Neuron (in vitro differentiated cells): Measurements from ENCODE around the gene SAFB2.

Experiments used
- H2AFZ ChIP-seq: one replicate; pipeline ENCODE4 v1.6.1; 2013; ENCODE audit warnings: low read depth, mild to moderate bottlenecking, inconsistent platforms, low read length, moderate library complexity
- H3K27me3 ChIP-seq: one replicate; pipeline ENCODE4 v1.6.1; 2013; ENCODE audit warnings: low read length; ENCODE audit not compliant: insufficient read depth
- H3K36me3 ChIP-seq: one replicate; pipeline ENCODE4 v1.6.1; 2013; ENCODE audit warnings: low read length; ENCODE audit not compliant: insufficient read depth
- H3K4me1 ChIP-seq: one replicate; pipeline ENCODE4 v1.6.1; 2013; ENCODE audit warnings: low read length; ENCODE audit not compliant: insufficient read depth
- H3K4me3 ChIP-seq: 2 replicates; pipeline ENCODE4 v1.5.1; 2013; ENCODE audit warnings: mild to moderate bottlenecking, low read length, moderate library complexity
- H3K9me3 ChIP-seq: one replicate; pipeline ENCODE4 v1.6.1; 2013; ENCODE audit warnings: low read length

SAFB2 gene

DNA sequence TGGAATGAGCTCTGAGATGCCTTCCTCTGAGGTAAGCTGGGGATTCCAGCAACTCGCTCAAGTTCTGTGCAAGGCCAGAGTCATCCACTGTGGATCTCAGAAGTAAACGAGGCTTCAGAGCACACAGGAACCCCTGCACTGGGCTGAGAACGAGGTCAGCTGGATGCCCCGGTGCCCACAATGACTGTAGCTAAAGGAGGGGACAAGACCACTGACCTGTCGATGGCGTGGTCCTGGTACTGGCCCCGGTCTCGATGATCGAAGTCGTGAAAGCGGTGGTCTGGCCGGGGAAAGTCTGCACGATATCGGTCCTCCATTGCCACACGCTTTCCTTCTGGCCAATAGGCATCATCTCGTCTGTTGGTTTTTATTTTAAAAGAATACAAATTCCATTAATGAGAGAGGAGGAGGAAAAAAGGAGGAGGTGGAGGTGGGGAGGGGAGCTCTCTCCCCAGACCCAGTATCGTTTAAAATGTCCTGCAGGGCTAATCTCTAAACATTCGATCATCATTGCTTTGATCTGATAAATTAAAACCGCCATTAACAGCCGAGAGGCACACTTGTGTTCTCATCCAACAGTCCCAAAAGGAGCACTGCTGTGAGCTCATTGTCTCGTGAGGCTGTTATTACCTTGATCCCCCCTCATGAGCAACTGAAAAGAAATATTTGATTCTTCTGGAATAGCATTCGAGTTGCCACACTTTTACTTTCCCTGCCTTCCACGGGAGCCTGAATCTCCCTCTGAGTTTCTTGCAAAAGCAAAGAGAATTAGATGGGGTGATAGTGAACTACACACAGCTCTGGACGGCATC is 29.8 kb downstream of the SAFB2 start:
- no peak overlapping the region for H3K4me3 ChIP-seq

DNA sequence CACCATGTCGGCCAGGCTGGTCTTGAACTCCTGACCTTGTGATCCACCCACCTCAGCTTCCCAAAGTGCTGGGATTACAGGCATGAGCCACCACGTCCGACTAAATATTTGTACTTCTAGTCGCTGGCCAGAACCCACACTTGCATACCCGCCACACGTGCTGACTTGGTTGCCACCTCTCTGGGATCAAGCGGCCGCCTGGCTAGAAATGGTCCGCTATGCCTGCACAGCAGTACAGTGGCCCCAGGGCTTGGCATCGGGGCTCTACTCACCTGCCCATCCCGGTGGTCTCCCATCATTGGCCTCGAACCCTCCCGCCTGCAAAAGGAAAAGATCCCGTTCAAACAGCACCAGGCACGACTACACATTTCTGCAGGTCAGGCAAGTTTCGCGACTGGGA is 31.1 kb downstream of the SAFB2 start:
- no peak overlapping the region for H3K4me3 ChIP-seq
- no peaks in the 10 kb centered on the region for H3K9me3 ChIP-seq
- H3K4me1 ChIP-seq, result peaks cover 4% of the 10 kb centered on the region
- H3K36me3 ChIP-seq, result peaks cover 89% of the 10 kb centered on the region
- H2AFZ ChIP-seq, result no peak overlapping the region
- H3K27me3 ChIP-seq, result no peaks in the 10 kb centered on the region

More for the DNA sequence above, 29.8 kb downstream of the SAFB2 start:
- peaks cover 93% of the 10 kb centered on the region for H3K36me3 ChIP-seq
- H2AFZ ChIP-seq, result no peak overlapping the region
- H3K4me1 ChIP-seq, result no peaks in the 10 kb centered on the region
- H3K27me3 ChIP-seq, result no peaks in the 10 kb centered on the region
- no peaks in the 10 kb centered on the region for H3K9me3 ChIP-seq

DNA sequence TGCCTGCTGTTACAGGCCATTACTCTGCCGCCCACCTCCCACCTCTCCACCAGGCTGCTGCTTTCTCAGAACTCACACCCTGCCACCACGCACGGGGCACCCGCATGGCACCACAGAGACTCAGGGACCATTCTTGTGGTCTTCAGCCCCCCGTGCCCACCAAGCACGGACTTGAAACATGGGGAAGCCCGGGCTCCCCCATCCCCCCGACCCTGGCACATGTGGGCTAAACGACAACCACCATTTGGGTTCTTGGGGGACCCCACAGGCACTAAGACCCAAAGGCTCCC is 31.8 kb downstream of the SAFB2 start:
- Histone ChIP-seq H3K4me1 (peaks cover 11% of the 10 kb centered on the region), H2AFZ (no peak overlapping the region), H3K27me3 (no peaks in the 10 kb centered on the region), H3K4me3 (no peak overlapping the region), H3K36me3 (peaks cover 88% of the 10 kb centered on the region), H3K9me3 (no peaks in the 10 kb centered on the region)

DNA sequence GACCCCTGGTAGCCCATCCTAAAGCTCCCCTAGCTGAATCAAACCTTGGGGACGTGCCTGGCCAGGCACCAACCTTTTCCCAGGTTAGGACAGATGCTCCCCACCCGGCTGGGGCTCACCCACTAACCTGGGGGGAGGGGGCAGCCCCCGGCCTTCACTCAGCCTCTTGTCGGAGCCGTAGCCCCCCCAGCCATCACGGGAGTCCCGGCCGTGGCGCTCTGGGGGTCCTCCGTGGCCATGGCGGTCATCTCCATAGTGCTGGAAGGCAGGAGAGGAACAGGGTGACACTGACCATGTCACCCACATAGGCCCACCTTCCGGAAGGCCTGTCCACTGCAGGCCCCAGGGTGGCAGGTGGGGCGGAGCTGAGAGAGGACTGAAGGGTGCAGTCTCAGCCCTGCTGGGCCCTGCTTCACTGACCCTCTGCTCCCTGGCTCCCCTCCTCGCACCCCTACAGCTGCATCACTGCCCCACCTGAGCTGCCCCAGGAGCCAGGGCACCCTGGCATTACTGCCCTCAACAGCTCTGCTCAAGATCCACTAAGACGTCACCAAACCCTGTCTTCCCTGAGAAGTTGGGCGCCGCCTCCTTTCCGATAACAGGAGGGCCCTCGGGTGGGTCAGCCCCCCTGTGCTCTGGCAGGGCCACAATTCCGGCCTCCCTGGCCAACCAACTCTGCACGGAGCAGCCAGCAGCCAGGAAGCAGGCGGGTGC is 32.3 kb downstream of the SAFB2 start:
- no peak overlapping the region for H3K4me3 ChIP-seq
- H3K36me3 ChIP-seq, result peaks cover 84% of the 10 kb centered on the region
- no peaks in the 10 kb centered on the region for H3K9me3 ChIP-seq
- H3K4me1 ChIP-seq, result peaks cover 15% of the 10 kb centered on the region
- no peaks in the 10 kb centered on the region for H3K27me3 ChIP-seq
- no peak overlapping the region for H2AFZ ChIP-seq

DNA sequence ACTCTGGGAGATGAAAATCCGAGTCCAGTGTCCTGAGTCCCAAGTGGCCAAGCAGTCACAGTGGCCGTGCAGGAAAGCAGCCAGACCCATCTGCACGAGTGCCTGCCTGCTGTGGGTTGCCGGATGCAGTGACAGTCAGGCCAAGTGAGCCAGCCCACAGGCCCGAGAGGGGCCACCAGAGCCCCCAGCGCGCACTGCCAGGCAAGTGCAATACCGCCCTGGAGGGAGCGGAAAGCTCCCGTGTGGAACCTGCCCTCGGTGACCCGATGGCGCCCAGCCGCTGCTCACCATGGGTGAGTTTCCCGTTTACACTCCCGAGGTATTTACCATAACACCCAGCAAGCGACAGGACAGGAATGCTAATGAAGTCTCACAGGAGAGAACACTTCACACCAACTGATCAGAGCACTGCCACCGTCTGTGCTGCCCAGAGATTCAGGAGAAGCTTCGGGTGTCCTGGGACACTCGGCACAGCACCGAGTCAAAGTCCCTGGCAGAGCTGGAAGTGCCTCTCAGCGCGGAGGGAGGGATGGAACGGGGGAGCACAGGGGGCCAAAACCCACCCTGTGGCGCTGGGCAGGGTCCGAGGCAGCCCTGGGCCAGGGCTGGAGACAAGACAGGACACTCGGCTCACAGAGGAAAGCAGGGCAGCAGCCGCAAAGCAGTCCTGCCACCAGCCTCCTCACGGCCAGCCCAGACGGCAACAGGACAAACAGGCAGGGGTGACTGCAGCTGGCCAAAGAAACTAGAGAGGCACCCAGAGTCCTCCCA is 33.5 kb downstream of the SAFB2 start:
- Histone ChIP-seq H3K27me3 (no peaks in the 10 kb centered on the region), H3K9me3 (no peaks in the 10 kb centered on the region), H3K4me3 (no peak overlapping the region), H2AFZ (no peak overlapping the region), H3K36me3 (peaks cover 72% of the 10 kb centered on the region), H3K4me1 (peaks cover 15% of the 10 kb centered on the region)

DNA sequence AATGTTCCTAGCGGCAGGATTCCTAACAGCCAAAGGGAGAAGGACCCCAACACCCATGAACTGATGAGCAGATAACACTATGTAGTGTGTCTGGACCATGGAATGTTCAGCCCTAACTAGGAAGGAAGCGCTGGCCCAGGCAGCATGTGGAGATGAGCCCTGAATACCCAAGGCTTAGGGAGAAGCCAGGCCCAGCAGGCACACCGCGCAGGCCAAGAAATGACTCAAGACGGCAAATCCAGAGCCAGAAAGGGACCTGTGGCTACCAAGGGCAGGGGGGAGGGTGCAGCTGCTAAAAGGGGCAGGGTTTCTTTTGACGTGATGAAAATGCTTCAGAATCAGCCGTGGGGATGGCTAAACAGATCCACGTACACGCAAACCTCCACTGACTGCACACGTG is 34.1 kb downstream of the SAFB2 start:
- H2AFZ ChIP-seq, result no peak overlapping the region
- no peaks in the 10 kb centered on the region for H3K27me3 ChIP-seq
- H3K4me1 ChIP-seq, result peaks cover 15% of the 10 kb centered on the region
- H3K9me3 ChIP-seq, result no peaks in the 10 kb centered on the region
- peaks cover 69% of the 10 kb centered on the region for H3K36me3 ChIP-seq
- no peak overlapping the region for H3K4me3 ChIP-seq

DNA sequence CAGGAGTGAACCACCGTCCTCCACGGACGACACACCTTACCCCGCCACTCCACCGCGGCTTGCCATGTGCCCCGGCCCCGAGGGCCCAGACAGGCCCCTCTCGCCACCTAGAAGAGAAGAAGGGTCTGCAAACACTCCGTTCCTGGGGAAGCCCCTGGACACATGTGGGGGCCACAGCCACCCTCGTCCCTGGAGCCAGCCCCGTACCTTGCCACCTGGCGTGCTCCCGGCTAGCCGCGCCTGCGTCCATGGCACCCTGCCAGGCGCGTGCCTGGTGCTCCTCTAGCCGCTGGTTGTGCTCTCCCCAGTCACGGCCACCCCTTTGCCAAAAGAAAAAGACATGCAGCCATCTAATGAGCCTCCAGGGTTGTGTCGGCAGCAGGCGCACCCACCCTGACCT is 34.9 kb downstream of the SAFB2 start:
- peaks cover 15% of the 10 kb centered on the region for H3K4me1 ChIP-seq
- no peaks in the 10 kb centered on the region for H3K27me3 ChIP-seq
- no peak overlapping the region for H3K4me3 ChIP-seq
- H3K9me3 ChIP-seq, result no peaks in the 10 kb centered on the region
- H2AFZ ChIP-seq, result no peak overlapping the region
- peaks cover 61% of the 10 kb centered on the region for H3K36me3 ChIP-seq

DNA sequence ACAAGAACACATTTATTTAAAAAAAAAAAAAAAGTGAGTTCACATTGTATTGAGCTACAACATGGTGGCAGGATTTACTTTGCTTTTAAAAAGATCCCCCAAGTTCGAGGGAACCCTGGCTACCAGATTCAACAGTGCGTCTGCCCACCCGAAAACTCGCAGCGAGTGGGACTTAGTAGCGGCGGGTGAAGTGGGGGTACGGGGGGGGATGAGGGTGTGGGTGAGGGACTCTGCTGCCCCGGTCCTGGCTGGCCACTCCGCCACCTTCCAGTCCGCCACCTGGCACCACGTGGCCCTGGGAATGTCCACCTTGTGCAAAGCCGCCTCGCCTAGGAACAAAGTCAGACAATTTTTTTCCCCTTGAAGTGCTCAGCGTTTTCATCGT is 35.5 kb downstream of the SAFB2 start:
- Histone ChIP-seq H3K4me3 (no peak overlapping the region), H3K27me3 (no peaks in the 10 kb centered on the region), H3K9me3 (no peaks in the 10 kb centered on the region), H3K36me3 (peaks cover 60% of the 10 kb centered on the region), H3K4me1 (peaks cover 15% of the 10 kb centered on the region), H2AFZ (no peak overlapping the region)

DNA sequence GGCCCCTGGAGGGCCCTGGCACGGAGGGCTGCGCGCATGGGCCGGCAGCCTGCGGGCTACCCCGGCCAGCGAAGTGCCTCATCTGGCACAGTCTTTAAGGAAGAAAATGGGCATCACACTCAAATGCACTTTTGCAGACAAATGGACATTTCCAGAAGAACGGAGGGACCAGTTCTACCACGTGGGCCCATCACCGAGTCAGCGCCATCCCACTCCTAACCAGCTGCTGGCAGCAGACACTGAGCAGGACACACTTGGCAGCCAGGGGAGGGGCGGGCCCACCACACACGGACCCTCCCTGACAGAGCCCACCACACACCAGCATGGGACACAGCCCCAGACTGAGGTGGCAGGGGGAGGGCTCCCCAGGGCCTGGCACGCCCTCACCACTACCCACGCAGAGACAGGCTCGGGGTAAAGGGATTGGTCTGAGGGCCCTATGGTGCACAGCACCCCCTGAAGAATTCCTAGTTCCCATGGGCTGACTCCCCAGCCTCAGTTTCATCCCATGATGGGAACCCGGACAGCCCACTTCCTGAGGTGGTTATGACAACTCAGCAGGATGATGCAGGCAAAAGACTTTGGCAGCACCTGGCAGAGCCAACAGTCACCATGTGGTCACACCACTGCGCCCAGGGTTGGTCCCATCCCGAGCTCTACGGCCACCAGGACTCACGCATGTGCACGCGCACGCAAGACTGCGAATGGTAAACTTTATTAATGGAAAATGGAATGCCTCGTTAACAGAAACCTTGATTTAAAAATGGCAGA is 36.1 kb downstream of the SAFB2 start:
- H2AFZ ChIP-seq, result no peak overlapping the region
- no peak overlapping the region for H3K4me3 ChIP-seq
- peaks cover 57% of the 10 kb centered on the region for H3K36me3 ChIP-seq
- H3K4me1 ChIP-seq, result peaks cover 15% of the 10 kb centered on the region
- H3K27me3 ChIP-seq, result no peaks in the 10 kb centered on the region
- no peaks in the 10 kb centered on the region for H3K9me3 ChIP-seq

DNA sequence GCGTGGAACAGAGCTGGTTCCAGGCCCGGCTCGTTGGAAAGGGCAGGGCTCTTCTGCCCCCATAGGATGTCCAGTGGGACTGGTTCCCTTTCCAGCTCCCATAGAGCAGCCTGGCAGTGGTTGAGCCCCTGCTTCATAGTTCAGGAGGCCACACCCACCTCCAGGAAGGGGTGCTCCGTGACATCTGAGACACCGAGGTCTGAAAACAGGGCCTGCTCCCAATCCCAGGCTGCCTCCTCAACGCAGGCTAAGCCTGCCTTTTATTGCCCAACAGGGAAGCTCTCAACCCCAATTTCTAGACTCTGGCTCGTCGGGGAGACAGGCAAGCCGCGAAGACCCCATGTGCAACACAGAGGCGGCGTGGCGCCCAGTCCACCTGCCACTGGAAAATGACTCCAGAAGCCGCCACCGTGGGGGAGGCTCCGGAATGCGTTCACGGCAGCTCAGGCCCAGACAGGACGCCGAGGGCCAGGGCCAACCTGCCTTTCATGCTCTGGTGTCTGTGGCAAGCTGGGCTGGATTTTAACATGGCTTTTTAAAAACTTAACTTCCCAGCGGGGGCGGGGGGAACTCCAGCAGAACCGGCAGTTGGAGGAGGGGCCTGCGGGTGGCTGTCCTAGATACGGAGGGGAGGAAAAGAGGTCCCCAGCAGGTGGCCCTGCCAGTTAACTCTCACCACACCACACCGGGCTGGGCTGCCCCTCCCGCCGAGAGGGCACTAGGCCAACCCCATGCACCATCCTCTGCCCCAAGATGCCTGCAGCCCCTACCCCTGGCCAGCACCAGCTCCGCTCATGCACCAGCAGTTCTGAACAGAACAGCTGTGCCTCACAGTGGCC is 36.9 kb downstream of the SAFB2 start:
- no peaks in the 10 kb centered on the region for H3K27me3 ChIP-seq
- peaks cover 15% of the 10 kb centered on the region for H3K4me1 ChIP-seq
- H3K9me3 ChIP-seq, result no peaks in the 10 kb centered on the region
- peaks cover 52% of the 10 kb centered on the region for H3K36me3 ChIP-seq
- no peak overlapping the region for H2AFZ ChIP-seq
- H3K4me3 ChIP-seq, result no peak overlapping the region

DNA sequence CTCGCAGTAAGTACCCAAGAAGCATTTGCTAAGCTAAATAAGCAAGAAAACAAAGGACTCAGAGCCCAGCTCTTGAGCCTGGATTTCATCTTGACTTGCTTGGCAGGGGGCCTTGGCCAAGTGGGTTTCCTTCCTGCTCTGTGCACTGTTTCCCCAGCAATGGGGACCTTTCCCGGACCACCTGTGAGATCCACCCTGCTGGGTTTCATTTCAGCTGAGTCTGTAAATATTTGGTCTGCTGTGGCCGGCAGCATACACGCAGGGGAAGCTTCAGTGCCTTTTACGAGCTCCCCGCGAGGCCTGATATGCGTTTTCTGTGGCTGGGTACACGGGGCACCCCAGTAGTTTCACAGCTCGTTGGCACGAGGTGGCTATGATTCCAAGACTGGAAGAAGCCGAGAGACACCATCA is 42.4 kb downstream of the SAFB2 start:
- no peaks in the 10 kb centered on the region for H3K9me3 ChIP-seq
- peaks cover 10% of the 10 kb centered on the region for H3K4me1 ChIP-seq
- no peak overlapping the region for H3K4me3 ChIP-seq
- H3K36me3 ChIP-seq, result peaks cover 11% of the 10 kb centered on the region
- no peaks in the 10 kb centered on the region for H3K27me3 ChIP-seq
- H2AFZ ChIP-seq, result no peak overlapping the region

DNA sequence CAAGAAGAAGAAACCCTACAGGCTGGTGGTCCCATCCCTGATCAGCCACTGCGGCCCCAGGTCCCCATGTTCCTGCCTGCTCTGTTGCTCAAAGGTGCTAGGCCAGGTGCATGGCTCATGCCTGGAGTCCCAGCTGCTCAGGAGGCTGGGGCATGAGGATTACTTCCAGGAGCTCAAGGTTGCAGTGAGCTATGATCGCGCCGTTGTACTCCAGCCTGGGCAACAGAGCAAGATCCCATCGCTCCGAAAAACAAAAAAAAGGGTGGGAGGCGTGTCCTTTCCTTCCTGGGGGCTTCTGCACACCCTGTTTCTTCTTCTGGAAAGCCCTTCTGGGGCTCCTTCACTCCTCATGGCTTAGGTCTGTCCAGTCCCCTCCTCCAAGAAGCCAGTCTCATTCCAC is 42.9 kb downstream of the SAFB2 start:
- Histone ChIP-seq H3K27me3 (no peaks in the 10 kb centered on the region), H3K4me3 (no peak overlapping the region), H3K4me1 (peaks cover 10% of the 10 kb centered on the region), H3K36me3 (peaks cover 11% of the 10 kb centered on the region), H2AFZ (no peak overlapping the region), H3K9me3 (no peaks in the 10 kb centered on the region)
